ENCODE data around the gene SF3A2.

SF3A2 gene

DNA sequence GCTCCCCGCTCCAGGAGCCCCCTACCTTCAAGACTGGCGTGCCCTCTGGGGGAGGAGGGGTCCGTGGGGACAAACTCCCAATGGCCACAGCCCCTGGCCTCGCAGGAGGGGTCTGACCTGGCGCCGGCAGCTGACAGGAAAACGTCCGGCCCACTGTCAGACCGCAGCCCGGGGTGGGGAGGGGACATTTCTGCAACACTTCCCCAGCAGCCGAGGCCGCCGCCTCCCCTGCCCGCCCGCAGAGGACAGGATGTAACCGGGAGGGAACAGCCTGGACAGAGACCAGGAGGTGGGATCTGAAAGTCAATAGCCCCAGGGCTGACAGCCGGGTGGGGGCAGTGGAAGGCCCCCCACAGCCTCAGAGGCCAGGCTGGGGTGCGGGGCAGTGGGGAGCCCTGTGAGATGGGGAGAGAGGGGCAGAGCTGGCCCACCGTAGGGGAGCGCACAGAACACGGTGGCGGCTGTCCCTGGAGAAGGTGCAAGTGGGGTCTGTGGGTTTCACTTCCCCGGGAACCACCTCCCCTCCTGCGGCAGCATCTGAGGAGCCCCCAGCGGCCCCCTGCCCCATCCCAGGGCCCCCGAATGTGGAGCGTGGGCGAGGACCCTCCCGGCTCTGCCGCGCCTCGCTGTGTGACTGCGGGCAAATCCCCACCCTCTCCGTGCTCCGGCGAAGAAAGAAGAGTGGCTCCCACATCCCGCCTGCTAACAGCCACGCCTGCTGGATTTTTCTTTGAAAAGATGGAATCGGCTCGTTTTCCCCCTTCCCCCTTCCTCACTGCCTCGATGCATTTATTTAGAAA, 45.6 kb downstream of the SF3A2 start, which contains the start of gene PEAK3:
Gene PEAK3 (minus strand): TSS at position 114 of the 800 bp plus-strand sequence. CDS start 1,244 bp downstream, outside the sequence.
- no peak for DNase-seq
- TF ChIP-seq POLR2A (IDR thresholded peaks at IDR 0.05; ENCODE audit: low read length): no peak
- TF ChIP-seq GATA1 (IDR thresholded peaks at IDR 0.05; ENCODE audit: low read depth, low read length): no peak

DNA sequence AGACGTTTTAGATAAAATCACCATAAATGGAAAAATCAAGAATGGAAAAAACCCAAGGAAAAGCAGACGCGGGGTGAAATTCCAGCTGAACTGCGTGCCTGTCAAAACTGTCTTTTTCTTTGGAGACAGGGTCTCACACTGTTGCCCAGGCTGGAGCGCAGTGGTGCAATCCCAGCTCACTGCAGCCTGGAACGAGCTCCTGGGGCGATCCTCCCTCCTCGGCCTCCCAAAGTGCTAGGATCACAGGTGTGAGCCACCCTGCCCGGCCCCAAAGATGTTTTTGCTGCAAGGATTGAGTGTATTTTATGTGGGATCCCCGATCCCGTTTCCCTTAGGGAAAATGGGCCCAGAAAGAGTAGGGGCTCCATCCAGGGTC, 46.2 kb downstream of the SF3A2 start:
- no peak for DNase-seq
- TF ChIP-seq POLR2A (IDR thresholded peaks at IDR 0.05; ENCODE audit: low read length): no peak
- no peak for TF ChIP-seq GATA1 (IDR thresholded peaks at IDR 0.05; ENCODE audit: low read depth, low read length)

DNA sequence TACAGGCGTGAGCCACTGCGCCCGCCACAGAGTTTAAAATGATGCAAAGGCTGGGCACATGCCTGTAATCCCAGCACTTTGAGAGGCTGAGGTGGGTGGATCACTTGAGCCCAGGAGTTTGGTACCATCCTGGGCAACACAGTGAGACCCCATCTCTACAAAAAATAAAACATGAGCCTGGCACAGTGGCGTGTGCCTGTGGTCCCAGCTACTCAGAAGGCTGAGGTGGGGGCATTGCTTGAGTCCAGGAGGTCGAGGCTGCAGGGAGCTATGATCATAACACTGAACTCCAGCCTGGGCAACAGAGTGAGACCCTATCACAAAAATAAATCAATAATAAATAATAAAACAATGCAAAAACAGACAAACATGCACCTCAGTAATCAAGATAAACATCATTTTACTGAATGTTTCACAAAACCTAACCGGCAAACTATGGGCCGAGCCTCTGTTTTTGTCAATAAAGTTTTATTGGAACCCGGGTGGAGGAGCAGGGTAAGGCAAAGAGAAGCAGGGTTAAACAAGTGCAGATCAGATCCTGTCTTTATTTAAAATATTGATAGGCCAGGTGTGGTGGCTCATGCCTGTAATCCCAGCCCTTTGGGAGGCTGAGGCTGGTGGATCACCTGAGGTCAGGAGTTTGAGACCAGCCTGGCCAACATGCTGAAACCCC, 47.3 kb downstream of the SF3A2 start:
- DNase-seq: no peak
- TF ChIP-seq GATA1 (IDR thresholded peaks at IDR 0.05; ENCODE audit: low read depth, low read length) (no peak), POLR2A (IDR thresholded peaks at IDR 0.05; ENCODE audit: low read length) (no peak)

DNA sequence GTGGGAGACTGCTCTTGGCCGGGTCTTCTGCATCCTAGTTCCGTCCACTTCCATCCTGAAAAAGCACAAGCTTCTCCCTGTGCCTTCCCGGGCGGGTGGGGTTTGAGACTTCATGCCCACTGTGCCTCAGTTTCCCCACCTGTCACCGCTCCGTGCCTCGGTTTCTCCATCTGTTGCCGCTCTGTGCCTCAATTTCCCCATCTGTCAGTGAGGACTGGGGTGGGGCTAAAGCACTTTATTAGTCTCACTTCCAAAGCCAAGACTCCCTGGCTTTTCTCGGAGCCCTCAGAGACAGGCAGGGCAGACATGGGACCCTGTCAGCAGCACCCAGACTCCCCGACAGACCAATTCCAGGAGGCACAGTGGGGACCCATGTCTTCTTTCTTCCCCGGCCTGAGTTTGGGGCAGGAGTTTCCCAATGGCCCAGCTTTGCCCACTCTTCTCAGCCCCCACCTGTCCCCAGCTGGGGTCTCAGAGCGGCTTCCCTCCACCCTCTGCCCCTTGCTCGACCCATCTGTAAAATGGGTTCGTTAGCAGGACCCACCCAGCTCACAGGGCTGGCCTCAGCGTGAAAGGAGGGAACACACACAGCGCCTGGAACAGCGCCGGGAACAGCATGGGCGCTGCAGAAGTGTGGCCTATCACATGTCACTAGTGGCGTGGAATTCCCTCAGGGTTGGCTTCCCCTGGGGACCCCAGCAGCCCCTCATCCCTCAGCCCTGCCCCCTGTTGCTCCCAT, 49.9 kb downstream of the SF3A2 start:
- no peak for TF ChIP-seq GATA1 (IDR thresholded peaks at IDR 0.05; ENCODE audit: low read depth, low read length)
- no peak for TF ChIP-seq POLR2A (IDR thresholded peaks at IDR 0.05; ENCODE audit: low read length)

DNA sequence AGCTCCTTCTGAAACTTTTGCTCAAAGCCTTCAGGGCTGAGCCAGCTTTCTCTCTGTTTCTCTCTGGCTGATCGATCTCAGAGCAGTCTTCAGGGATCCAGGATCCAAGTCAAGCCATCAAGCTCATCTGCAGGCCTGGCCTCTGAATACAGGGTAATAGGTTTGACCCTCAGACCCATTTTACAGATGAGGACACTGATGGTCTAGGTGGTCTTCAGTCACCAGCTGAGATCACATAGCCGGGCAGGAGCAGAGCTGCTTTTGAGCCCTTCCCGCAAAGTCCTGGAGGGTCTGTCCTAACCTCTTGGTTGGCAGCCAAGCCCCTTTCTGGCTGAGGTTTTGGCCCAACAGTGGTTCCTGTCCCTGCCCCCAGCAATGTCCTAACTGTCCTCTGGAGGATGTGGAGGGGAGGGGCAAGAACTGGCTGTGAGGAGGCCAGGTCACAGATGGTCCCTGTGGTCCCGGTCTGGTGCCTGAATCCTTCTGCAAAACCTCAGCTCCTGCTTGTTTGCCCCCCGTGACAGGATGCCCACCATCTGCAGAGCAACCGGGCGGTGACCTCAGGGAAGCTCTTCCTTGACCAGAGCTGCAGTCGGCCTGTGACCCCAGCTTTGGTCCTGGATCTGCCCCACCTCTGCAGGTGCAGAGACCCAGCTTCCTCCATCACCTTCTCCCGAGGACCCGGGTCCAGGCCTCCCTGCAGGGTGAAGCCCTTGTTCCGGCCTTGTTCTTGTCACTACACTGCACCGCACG, 51.1 kb downstream of the SF3A2 start:
- no peak for DNase-seq
- TF ChIP-seq GATA1 (IDR thresholded peaks at IDR 0.05; ENCODE audit: low read depth, low read length): no peak

More for the DNA sequence above, 49.9 kb downstream of the SF3A2 start:
- DNase-seq: no peak

DNA sequence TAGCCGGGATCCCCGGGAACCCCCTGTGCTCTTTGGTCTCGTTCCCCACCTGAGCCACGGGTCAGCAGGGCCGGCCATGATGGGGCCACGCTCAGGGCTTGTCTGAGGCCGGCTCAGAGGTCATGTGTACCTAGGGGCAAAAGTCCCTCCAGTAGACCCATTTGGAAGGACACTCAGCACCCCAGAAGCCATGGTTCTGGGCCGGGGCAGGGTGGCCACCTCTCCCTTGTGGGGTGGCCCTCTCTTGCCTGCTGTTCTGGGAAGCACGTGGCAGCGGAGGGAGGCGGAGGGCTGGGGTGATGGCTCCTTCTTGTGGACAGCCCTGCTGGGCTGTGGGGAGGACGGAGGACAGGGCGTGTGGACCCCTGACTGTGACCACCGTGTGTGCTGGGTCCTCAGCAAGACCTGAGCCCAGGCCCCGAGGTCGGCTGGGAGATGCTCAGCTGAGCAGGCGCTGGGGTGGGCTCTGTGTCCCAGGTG, 51.8 kb downstream of the SF3A2 start:
- no peak for DNase-seq

DNA sequence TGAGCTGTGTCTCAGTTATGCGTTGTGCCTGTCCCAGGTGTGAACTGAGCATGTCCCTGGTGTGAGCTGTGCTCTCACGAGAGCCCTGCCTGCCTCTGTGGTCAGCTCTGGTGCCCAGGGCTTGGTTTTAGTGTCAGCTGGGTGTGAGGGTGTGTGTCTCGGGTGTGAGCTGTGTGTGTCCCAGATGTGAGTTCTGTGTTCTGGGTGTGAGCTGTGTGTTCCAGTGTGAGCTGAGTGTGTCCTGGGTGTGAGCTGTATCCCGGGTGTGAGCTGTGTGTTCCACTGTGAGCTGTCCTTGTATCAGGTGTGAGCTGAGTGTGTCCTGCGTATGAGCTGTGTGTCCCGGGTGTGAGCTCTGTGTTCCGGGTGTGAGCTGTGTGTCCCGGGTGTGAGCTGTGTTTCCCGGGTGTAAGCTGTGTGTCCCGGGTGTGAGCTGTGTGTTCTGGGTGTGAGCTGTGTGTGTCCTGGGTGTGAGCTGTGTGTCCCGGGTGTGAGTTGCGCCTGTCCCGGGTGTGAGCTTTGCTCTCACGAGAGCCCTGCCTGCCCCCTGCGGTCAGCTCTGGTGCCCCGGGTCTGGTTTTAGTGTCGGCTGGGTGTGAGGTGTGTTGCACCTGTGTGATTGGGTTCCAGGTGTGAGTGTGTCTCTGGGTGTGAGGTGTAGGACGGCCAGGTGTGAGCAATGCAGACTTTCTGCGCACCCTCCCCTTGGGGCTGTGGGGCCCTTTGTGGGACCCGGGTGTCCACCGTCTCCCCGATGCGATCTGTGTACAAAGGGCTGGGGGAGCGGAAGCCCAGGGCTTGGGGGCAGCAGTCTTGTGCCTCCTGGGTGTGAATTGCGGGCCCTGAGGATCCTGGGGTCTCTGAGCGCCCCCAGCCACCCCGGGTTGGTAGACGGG, 52.4 kb downstream of the SF3A2 start:
- DNase-seq: no peak
- TF ChIP-seq POLR2A (IDR thresholded peaks at IDR 0.05; ENCODE audit: low read length) (no peak), GATA1 (IDR thresholded peaks at IDR 0.05; ENCODE audit: low read depth, low read length) (no peak)

More for the DNA sequence above, 51.8 kb downstream of the SF3A2 start:
- no peak for TF ChIP-seq GATA1 (IDR thresholded peaks at IDR 0.05; ENCODE audit: low read depth, low read length)
- no peak for TF ChIP-seq POLR2A (IDR thresholded peaks at IDR 0.05; ENCODE audit: low read length)

DNA sequence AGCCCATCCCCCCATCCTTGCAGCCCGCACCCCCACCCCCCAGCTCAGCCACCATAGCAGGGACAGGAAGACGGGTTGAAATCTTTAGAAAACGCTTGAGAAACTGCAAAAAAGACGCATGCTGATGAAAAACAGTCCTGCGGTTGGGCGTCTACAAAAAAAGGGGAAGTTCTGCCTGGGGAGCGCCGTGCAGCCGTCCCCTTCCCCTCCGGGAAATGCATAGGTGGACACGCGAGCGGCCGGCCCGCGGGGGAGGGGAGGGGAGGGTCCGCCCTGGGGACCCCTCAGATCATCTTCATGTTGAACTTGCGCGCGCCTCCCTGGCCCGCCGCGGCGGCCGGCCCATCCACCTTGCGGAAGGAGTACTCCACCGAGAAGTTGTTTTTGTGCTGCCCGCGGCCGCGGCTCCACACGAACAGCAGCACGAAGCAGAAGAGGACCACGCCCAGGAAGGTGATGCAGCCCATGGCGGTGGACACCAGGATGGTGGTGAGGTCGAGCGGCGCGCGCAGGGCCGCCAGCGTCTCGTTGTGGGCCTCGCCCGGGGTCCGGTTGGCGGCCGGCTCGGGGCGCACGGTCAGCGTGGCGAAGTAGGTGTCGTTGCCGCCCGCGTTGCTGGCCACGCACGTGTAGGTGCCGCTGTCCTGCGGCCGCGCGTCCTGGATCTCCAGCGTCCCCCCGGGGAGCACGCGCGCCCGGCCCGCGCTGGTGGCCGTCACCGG, 53.3 kb downstream of the SF3A2 start:
- no peak for DNase-seq
- TF ChIP-seq GATA1 (IDR thresholded peaks at IDR 0.05; ENCODE audit: low read depth, low read length) (no peak), POLR2A (IDR thresholded peaks at IDR 0.05; ENCODE audit: low read length) (no peak)

DNA sequence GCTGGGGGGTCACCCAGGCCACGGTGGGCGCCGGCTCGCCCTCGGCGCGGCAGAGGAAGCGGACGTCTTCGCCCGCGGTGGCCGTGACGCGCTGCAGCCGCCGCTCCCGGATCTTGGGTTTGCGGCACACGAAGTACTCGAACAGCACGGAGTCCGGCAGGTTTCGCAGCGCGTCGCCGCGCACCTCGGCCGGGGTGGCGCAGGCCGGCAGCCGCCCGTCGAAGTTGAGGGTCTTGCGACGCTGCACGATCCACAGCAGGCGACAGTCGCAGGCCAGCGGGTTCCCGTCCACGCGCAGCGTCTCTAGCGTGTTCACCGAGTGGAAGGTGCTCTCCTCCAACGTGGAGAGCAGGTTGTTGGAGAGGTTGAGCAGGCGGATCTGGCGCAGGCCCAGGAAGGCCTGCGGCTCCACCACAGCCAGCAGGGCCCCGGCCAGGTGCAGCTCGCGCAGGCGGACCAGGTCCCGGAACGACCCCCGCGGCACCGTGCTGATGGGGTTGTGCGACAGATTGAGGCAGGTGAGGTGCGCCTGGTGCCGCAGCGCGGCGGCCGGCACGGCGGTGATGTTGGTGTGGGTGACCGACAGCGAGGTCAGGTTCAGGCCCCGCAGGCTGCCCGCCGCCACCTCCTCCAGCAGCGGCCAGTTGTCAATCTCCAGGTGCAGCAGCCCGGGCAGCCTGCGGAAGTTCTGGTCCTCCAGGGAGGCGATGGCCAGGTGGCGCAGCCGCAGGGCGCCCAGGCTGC, 54.0 kb downstream of the SF3A2 start:
- no peak for DNase-seq
- TF ChIP-seq GATA1 (IDR thresholded peaks at IDR 0.05; ENCODE audit: low read depth, low read length) (no peak), POLR2A (IDR thresholded peaks at IDR 0.05; ENCODE audit: low read length) (no peak)

DNA sequence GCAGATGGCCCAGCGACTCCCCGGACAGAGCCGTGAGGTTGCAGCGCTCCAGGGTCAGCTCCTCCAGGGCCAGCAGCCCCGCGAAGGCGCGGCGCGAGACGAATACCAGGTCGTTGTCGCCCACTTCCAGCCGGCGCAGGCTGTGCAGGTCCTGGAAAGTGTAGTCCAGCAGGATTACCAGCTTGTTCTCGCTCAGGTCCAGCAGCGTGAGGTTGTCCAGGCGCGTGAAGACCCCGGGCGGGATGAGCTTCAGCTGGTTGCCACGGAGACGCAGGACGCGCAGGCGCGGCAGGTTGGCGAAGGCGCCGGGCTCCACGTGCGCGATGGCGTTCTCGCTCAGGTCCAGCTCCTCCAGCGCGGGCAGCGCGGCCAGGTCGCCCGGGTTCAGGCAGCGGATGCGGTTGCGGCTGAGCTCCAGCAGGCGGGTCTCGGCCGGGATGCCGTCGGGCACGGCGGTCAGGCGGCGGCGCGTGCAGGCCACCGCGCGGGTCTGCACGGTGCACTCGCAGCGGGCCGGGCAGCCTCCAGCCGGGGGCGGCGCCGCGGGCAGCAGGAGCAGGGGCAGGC, 54.6 kb downstream of the SF3A2 start:
- no peak for DNase-seq
- TF ChIP-seq GATA1 (IDR thresholded peaks at IDR 0.05; ENCODE audit: low read depth, low read length): no peak
- TF ChIP-seq POLR2A (IDR thresholded peaks at IDR 0.05; ENCODE audit: low read length): no peak

DNA sequence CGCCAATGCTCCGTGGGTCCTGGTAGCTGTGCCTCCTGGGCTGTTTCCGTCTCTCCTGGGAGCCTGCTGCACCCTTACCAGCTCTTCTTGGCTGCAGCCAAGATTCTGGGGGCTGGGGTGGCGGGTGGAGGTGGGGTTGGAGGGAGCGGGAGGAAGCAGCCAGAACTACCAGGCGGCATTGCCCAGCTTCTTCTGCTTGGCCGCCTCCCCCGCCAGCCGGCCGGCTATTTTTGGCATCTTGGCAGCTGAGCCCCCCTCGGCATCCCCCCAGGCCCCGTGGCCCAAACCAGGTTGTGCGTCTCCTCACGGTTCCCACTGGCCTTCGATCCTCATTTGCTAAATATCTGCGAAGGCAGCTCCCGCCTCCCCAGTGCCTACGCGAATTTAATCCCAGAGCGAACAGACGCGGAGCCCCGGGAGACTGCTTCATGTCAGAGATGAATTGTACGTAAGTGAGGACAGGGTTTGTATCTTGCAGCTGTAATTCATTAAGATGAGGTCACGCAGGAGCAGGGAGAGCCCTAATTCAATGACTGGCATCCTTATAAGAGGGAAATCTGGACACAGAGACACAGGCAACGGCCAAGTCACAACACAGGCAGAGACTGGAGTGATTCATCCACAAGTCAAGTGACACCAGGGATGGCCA, 58.2 kb downstream of the SF3A2 start:
- TF ChIP-seq POLR2A (IDR thresholded peaks at IDR 0.05; ENCODE audit: low read length) (no peak), GATA1 (IDR thresholded peaks at IDR 0.05; ENCODE audit: low read depth, low read length) (no peak)
- no peak for DNase-seq
